ENCODE measurements around the gene FZD1. TPM values are rescaled to one million over a fixed set of nuclear protein-coding genes. Genes with fewer than 3 reads are reported as not detected.

FZD1 gene
- total and polyA plus RNA-seq, 2 of the 13 experiments (the other 11 are each of a cell fraction or from before 2014, with no cell fraction given) = 0.22 to 0.80 TPM

GRCh38 chr7:91302794-91303193 lies 38.6 kb downstream of the FZD1 start:
- ATAC-seq (no peak), FAIRE-seq (no peak), DNase-seq (ENCODE audit: low spot score) (no peak)
- Histone ChIP-seq H3K4me2 (ENCODE audit: low read depth, low read length) (no peak overlapping the region), H3K27me3 (ENCODE audit: control insufficient read depth in 1 of 2, insufficient read depth in 2 of 2, low read length in 2 of 2) (no peaks in the 10 kb centered on the region), H3K9me3 (ENCODE audit: low read length) (no peaks in the 10 kb centered on the region), H3K4me1 (ENCODE audit: insufficient read depth, low read length) (no peaks in the 10 kb centered on the region), H3K4me3 (replicated peaks in 1 of 3; ENCODE audit: insufficient read depth in 1 of 3, low read depth in 2 of 3, low read length in 3 of 3) (no peak overlapping the region), H3K36me3 (replicated peaks in 1 of 2; ENCODE audit: control insufficient read depth in 1 of 2, insufficient read depth in 2 of 2, low read length in 2 of 2) (no peaks in the 10 kb centered on the region), H3K79me2 (ENCODE audit: insufficient read depth, low read length) (no peaks in the 10 kb centered on the region), H3K27ac (ENCODE audit: extremely low read length, insufficient read depth, low read length) (no peak overlapping the region), H2AFZ (ENCODE audit: low read length) (no peak overlapping the region), H4K20me1 (ENCODE audit: insufficient read depth, low read length) (no peaks in the 10 kb centered on the region), H3K9ac (ENCODE audit: insufficient read depth, low read depth, low read length) (no peak overlapping the region)
- in situ Hi-C loops (cut with HindIII; ENCODE audit: extremely low pct_ligation_motif_present, low pct_unique_long_range_greater_than_20kb) (no loop called here), intact Hi-C loops (cut with micrococcal nuclease; ENCODE audit: unreplicated experiment) (no loop called here)
- POLR2A ChIA-PET = no interaction called here
- CTCF ChIA-PET (ENCODE audit: low intra/inter-chr PET ratio, low total read pairs) = no interaction called here
- no TSS peak for BruUV-seq (replicated peaks)
- TF ChIP-seq ZNF333 (CRISPR knock-in tag; IDR thresholded peaks at IDR 0.05; ENCODE audit: borderline replicate concordance) (no peak), KLF12 (CRISPR knock-in tag; IDR thresholded peaks at IDR 0.05; ENCODE audit: borderline replicate concordance) (no peak), ZNF703 (CRISPR knock-in tag; IDR thresholded peaks at IDR 0.05; ENCODE audit: borderline replicate concordance) (no peak)
- WGBS (ENCODE audit: low lambda C conversion rate) = 3% methylated on average over 2 of the region's 2 CpGs

DNA sequence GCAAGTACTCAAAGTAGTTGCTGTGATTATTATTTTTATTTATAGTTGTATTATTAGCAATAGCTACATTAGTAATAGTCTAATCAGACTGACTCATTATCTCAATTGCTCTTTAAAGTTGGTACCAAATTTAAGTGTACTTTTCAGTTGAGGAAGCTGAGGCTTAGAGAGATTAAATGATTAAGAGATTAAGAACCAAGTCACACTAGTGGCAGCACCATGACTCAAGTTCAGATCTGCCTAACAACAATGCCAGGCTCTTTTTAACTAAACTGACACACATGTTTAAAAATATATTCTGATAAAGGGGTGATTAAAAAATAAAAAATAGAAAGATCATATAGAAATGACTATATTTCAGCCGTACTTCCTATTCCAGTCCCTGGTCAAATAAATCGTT lies 42.0 kb downstream of the FZD1 start:
- CTCF ChIA-PET (ENCODE audit: low intra/inter-chr PET ratio, low total read pairs) = no interaction called here

More for the DNA sequence above, 42.0 kb downstream of the FZD1 start:
- Histone ChIP-seq H4K20me1 (ENCODE audit: insufficient read depth, low read length) (no peaks in the 10 kb centered on the region), H3K4me1 (ENCODE audit: insufficient read depth, low read length) (no peaks in the 10 kb centered on the region), H3K9ac (ENCODE audit: insufficient read depth, low read depth, low read length) (no peak overlapping the region), H3K4me2 (ENCODE audit: low read depth, low read length) (no peak overlapping the region), H3K9me3 (ENCODE audit: low read length) (no peaks in the 10 kb centered on the region), H3K27ac (ENCODE audit: extremely low read length, insufficient read depth, low read length) (no peak overlapping the region), H3K27me3 (ENCODE audit: control insufficient read depth in 1 of 2, insufficient read depth in 2 of 2, low read length in 2 of 2) (no peaks in the 10 kb centered on the region), H2AFZ (ENCODE audit: low read length) (no peak overlapping the region), H3K79me2 (ENCODE audit: insufficient read depth, low read length) (no peaks in the 10 kb centered on the region), H3K4me3 (replicated peaks in 1 of 3; ENCODE audit: insufficient read depth in 1 of 3, low read depth in 2 of 3, low read length in 3 of 3) (no peak overlapping the region), H3K36me3 (replicated peaks in 1 of 2; ENCODE audit: control insufficient read depth in 1 of 2, insufficient read depth in 2 of 2, low read length in 2 of 2) (no peaks in the 10 kb centered on the region)
- BruUV-seq (replicated peaks) = no TSS peak
- no peak for ATAC-seq
- no peak for TF ChIP-seq IKZF4 (CRISPR knock-in tag; IDR thresholded peaks at IDR 0.05; ENCODE audit: borderline replicate concordance, low read depth, not compliant biosample characterization)
- no peak for TF ChIP-seq ZNF232 (CRISPR knock-in tag; IDR thresholded peaks at IDR 0.05; ENCODE audit: borderline replicate concordance)
- no peak for TF ChIP-seq NBN (conservative IDR thresholded peaks at IDR 0.05)
- no peak for TF ChIP-seq ZNF382 (CRISPR knock-in tag; IDR thresholded peaks at IDR 0.05; ENCODE audit: borderline replicate concordance)
- TF ChIP-seq ZNF775 (CRISPR knock-in tag; IDR thresholded peaks at IDR 0.05; ENCODE audit: borderline replicate concordance) = no peak
- TF ChIP-seq, protein P1, sequence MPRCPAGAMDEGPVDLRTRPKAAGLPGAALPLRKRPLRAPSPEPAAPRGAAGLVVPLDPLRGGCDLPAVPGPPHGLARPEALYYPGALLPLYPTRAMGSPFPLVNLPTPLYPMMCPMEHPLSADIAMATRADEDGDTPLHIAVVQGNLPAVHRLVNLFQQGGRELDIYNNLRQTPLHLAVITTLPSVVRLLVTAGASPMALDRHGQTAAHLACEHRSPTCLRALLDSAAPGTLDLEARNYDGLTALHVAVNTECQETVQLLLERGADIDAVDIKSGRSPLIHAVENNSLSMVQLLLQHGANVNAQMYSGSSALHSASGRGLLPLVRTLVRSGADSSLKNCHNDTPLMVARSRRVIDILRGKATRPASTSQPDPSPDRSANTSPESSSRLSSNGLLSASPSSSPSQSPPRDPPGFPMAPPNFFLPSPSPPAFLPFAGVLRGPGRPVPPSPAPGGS (CRISPR knock-in tag; IDR thresholded peaks at IDR 0.05) = no peak
- no peak for TF ChIP-seq ZNF644 (CRISPR knock-in tag; IDR thresholded peaks at IDR 0.05; ENCODE audit: low read depth)
- no peak for TF ChIP-seq ZNF710 (CRISPR knock-in tag; IDR thresholded peaks at IDR 0.05; ENCODE audit: borderline replicate concordance)
- WGBS (ENCODE audit: low lambda C conversion rate) = 1% methylated on average over 2 of the region's 2 CpGs
- intact Hi-C loops (cut with micrococcal nuclease; ENCODE audit: unreplicated experiment) (no loop called here), in situ Hi-C loops (cut with HindIII; ENCODE audit: extremely low pct_ligation_motif_present, low pct_unique_long_range_greater_than_20kb) (no loop called here)
- no peak for DNase-seq (ENCODE audit: low spot score)
- POLR2A ChIA-PET = no interaction called here
- no peak for FAIRE-seq
